HUES48 (cell line): Measurements from ENCODE around the gene SCART1.
"Not testable (repeated sequence)": the region's sequence is repeated elsewhere in the genome, so short reads cannot be mapped to it uniquely, and the experiment has no call there.

Source experiments
- H3K27ac ChIP-seq: one replicate; pipeline ENCODE4 v1.7.0; 2013; ENCODE audit warnings: low read depth, low read length, inconsistent platforms
- H3K27me3 ChIP-seq: 2 replicates; pipeline ENCODE4 v1.6.1; 2013; ENCODE audit warnings: mild to moderate bottlenecking, low read length; ENCODE audit not compliant: control insufficient read depth, insufficient read depth
- H3K36me3 ChIP-seq: 2 replicates; pipeline ENCODE4 v1.6.1; 2013; ENCODE audit warnings: low read length; ENCODE audit not compliant: control insufficient read depth, insufficient read depth
- H3K4me1 ChIP-seq: 2 replicates; pipeline ENCODE4 v1.6.1; 2013; ENCODE audit warnings: mild to moderate bottlenecking, low read length; ENCODE audit not compliant: control insufficient read depth, insufficient read depth
- H3K4me3 ChIP-seq: 2 replicates; pipeline ENCODE4 v1.5.1; 2013; ENCODE audit warnings: mild to moderate bottlenecking, low read depth, low read length
- H3K9ac ChIP-seq: 2 replicates; pipeline ENCODE4 v1.6.1; 2013; ENCODE audit warnings: mild to moderate bottlenecking, low read depth, low read length, moderate library complexity
- H3K9me3 ChIP-seq: 2 replicates; pipeline ENCODE4 v1.6.1; 2013; ENCODE audit warnings: low read length; ENCODE audit not compliant: control insufficient read depth, insufficient read depth

The SCART1 gene

GRCh38 chr10:133481657-133482056 is 27.9 kb downstream of the SCART1 start:
- Histone ChIP-seq H3K36me3 (no peaks in the 10 kb centered on the region), H3K9me3 (peaks cover 58% of the 10 kb centered on the region), H3K9ac (no peak overlapping the region), H3K4me1 (no peaks in the 10 kb centered on the region), H3K4me3 (no peak overlapping the region), H3K27me3 (no peaks in the 10 kb centered on the region), H3K27ac (no peak overlapping the region)

GRCh38 chr10:133484818-133485217 is 31.1 kb downstream of the SCART1 start:
- Histone ChIP-seq H3K9me3 (peaks cover 86% of the 10 kb centered on the region), H3K9ac (no peak overlapping the region), H3K27ac (no peak overlapping the region), H3K27me3 (no peaks in the 10 kb centered on the region), H3K4me1 (no peaks in the 10 kb centered on the region), H3K4me3 (no peak overlapping the region), H3K36me3 (no peaks in the 10 kb centered on the region)

- Histone ChIP-seq H3K9me3 (peaks cover 93% of the 10 kb centered on the region), H3K4me1 (no peaks in the 10 kb centered on the region), H3K27me3 (no peaks in the 10 kb centered on the region), H3K9ac (no peak overlapping the region), H3K27ac (no peak overlapping the region), H3K4me3 (no peak overlapping the region), H3K36me3 (no peaks in the 10 kb centered on the region)
These were observed 33.3 kb downstream of the SCART1 start for GRCh38 chr10:133487085-133487484.

GRCh38 chr10:133488354-133488753 is 34.6 kb downstream of the SCART1 start:
- Histone ChIP-seq H3K9me3 (peaks cover 93% of the 10 kb centered on the region), H3K27me3 (no peaks in the 10 kb centered on the region), H3K4me3 (no peak overlapping the region), H3K9ac (no peak overlapping the region), H3K4me1 (no peaks in the 10 kb centered on the region), H3K27ac (no peak overlapping the region), H3K36me3 (no peaks in the 10 kb centered on the region)

GRCh38 chr10:133489816-133490588 is 36.3 kb downstream of the SCART1 start:
- no peak overlapping the region for H3K4me3 ChIP-seq
- no peaks in the 10 kb centered on the region for H3K4me1 ChIP-seq
- no peaks in the 10 kb centered on the region for H3K36me3 ChIP-seq
- H3K9me3 ChIP-seq = peaks cover 85% of the 10 kb centered on the region
- H3K27me3 ChIP-seq = no peaks in the 10 kb centered on the region
- H3K9ac ChIP-seq = no peak overlapping the region
- no peak overlapping the region for H3K27ac ChIP-seq

- H3K4me1 ChIP-seq, H3K27ac ChIP-seq, H3K27me3 ChIP-seq, H3K4me3 ChIP-seq, H3K9ac ChIP-seq, H3K36me3 ChIP-seq: not testable (repeated sequence)
- H3K9me3 ChIP-seq = peaks cover 74% of the 10 kb centered on the region
These were observed 39.8 kb downstream of the SCART1 start for GRCh38 chr10:133493562-133493961.

GRCh38 chr10:133497363-133497762 is 43.6 kb downstream of the SCART1 start:
- peaks cover 66% of the 10 kb centered on the region for H3K9me3 ChIP-seq
- H3K27ac ChIP-seq = not testable (repeated sequence)

GRCh38 chr10:133499176-133499575 is 45.4 kb downstream of the SCART1 start:
- H3K27ac ChIP-seq, H3K9ac ChIP-seq, H3K4me3 ChIP-seq, H3K36me3 ChIP-seq, H3K4me1 ChIP-seq, H3K27me3 ChIP-seq: not testable (repeated sequence)
- peaks cover 63% of the 10 kb centered on the region for H3K9me3 ChIP-seq

More at GRCh38 chr10:133497363-133497762, 43.6 kb downstream of the SCART1 start:
- not testable (repeated sequence) for H3K36me3 ChIP-seq, H3K27me3 ChIP-seq, H3K4me1 ChIP-seq, H3K9ac ChIP-seq, H3K4me3 ChIP-seq

- not testable (repeated sequence) for H3K27ac ChIP-seq, H3K4me3 ChIP-seq, H3K4me1 ChIP-seq, H3K27me3 ChIP-seq, H3K36me3 ChIP-seq, H3K9ac ChIP-seq
- peaks cover 54% of the 10 kb centered on the region for H3K9me3 ChIP-seq
These were observed 47.2 kb downstream of the SCART1 start for GRCh38 chr10:133500897-133501296.

- Histone ChIP-seq H3K4me3 (no peak overlapping the region), H3K27me3 (no peaks in the 10 kb centered on the region), H3K27ac (no peak overlapping the region), H3K9me3 (peaks cover 79% of the 10 kb centered on the region), H3K36me3 (no peaks in the 10 kb centered on the region), H3K9ac (no peak overlapping the region), H3K4me1 (no peaks in the 10 kb centered on the region)
These were observed 56.0 kb downstream of the SCART1 start for GRCh38 chr10:133509700-133510099.

GRCh38 chr10:133511408-133511807 is 57.7 kb downstream of the SCART1 start:
- Histone ChIP-seq H3K9me3 (peaks cover 91% of the 10 kb centered on the region), H3K36me3 (no peaks in the 10 kb centered on the region), H3K4me1 (no peaks in the 10 kb centered on the region), H3K27me3 (no peaks in the 10 kb centered on the region), H3K27ac (no peak overlapping the region), H3K4me3 (no peak overlapping the region), H3K9ac (no peak overlapping the region)
